GM12878 (cell line): ENCODE data around the gene MARCHF9. TPM values are rescaled to one million over a fixed set of nuclear protein-coding genes. Genes with fewer than 3 reads are reported as not detected.

Experiments
- ESRRA ChIP-seq: IDR thresholded peaks from 2 replicates; pipeline ENCODE4 v1.6.1; 2012; ENCODE audit warnings: mild to moderate bottlenecking, low read length, improper control_type of control experiment
- HDGF ChIP-seq: fragments of 450-650 bp; IDR thresholded peaks from 2 replicates; pipeline ENCODE4 v1.6.1; 2016; ENCODE audit warnings: antibody characterized with exemption
- IKZF1 ChIP-seq: fragments of 450-650 bp; conservative IDR thresholded peaks from 2 replicates; pipeline ENCODE4 v1.6.1; 2017; ENCODE audit warnings: antibody characterized with exemption, mild to moderate bottlenecking
- MEF2A ChIP-seq: IDR thresholded peaks from 2 replicates; pipeline ENCODE4 v1.6.1; 2011; ENCODE audit warnings: low read depth, mild to moderate bottlenecking, low read length, moderate library complexity; ENCODE audit not compliant: insufficient read depth
- PAX5 ChIP-seq: IDR thresholded peaks from 2 replicates; pipeline ENCODE4 v1.6.1; 2011; ENCODE audit warnings: low read depth, low read length, borderline replicate concordance
- RAD21 ChIP-seq: IDR thresholded peaks from 2 replicates; pipeline ENCODE4 v1.6.1; 2011; ENCODE audit warnings: mild to moderate bottlenecking, low read depth, low read length, moderate library complexity; ENCODE audit not compliant: insufficient read depth
- RB1 ChIP-seq: fragments of 450-650 bp; formaldehyde crosslinking; IDR thresholded peaks from 2 replicates; pipeline ENCODE4 v1.6.1; 2017; ENCODE audit warnings: mild to moderate bottlenecking, borderline replicate concordance
- RELA ChIP-seq: fragments of 450-650 bp; IDR thresholded peaks from 2 replicates; pipeline ENCODE4 v1.8.0; 2014; ENCODE audit warnings: borderline replicate concordance; ENCODE audit not compliant: partially characterized antibody
- RELB ChIP-seq: fragments of 450-650 bp; IDR thresholded peaks from 2 replicates; pipeline ENCODE4 v1.6.1; 2017; ENCODE audit warnings: low read depth, mild to moderate bottlenecking, moderate library complexity
- SMC3 ChIP-seq: IDR thresholded peaks from 2 replicates; pipeline ENCODE4 v1.6.1; 2011; ENCODE audit warnings: low read length, improper control_type of control experiment, borderline replicate concordance
- STAT3 ChIP-seq: IDR thresholded peaks from 2 replicates; pipeline ENCODE4 v1.6.1; 2011; ENCODE audit warnings: low read depth, low read length, improper control_type of control experiment
- TAF1 ChIP-seq: IDR thresholded peaks from 2 replicates; pipeline ENCODE4 v1.6.1; 2011; ENCODE audit warnings: mild to moderate bottlenecking, low read depth, low read length, borderline replicate concordance
- ZBTB33 ChIP-seq: fragments of 450-650 bp; IDR thresholded peaks from 2 replicates; pipeline ENCODE4 v1.6.1; 2017; ENCODE audit warnings: mild to moderate bottlenecking
- polyA plus RNA-seq, 11 experiments: library from polyadenylated mRNA; depleted of rRNA in 4 of 11; unstranded in 6 of 11; stranded (reverse) in 5 of 11; fragments of >200 nt; fragmentation: Nextera tagmentation in 4 of 11; fragmentation: Illumina TruSeq in 1 of 11; extraction: Ambion mirVana in 4 of 11; extraction: Trizol in 1 of 11; gene quantifications; 1 replicate in 1 of 11; 2 replicates in 10 of 11; pipeline versions ENCODE4 v1.2.1 to v1.2.3, GENCODE V29; 2011 to 2016; ENCODE audit warnings: inconsistent platforms in 2 of 11, missing spikeins in 2 of 11, low read depth in 1 of 11
- total RNA-seq, 4 experiments: library from RNA; depleted of rRNA in 3 of 4; stranded (reverse); fragments of >200 nt in 3 of 4; fragmentation: Illumina TruSeq in 1 of 4; extraction: Trizol in 1 of 4; gene quantifications; 2 replicates each; pipeline versions ENCODE4 v1.2.1 to v1.2.3, GENCODE V29; 2013 to 2021
- TF ChIP-seq, protein P1 (sequence below): IDR thresholded peaks from 2 replicates; pipeline ENCODE4 v1.6.1; 2011; ENCODE audit warnings: low read depth, mild to moderate bottlenecking, low read length, moderate library complexity, borderline replicate concordance; ENCODE audit errors: extremely low read depth
- TF ChIP-seq, protein P2 (sequence below): fragments of 450-650 bp; IDR thresholded peaks from 2 replicates; pipeline ENCODE4 v1.6.1; 2017; ENCODE audit warnings: borderline replicate concordance
- TF ChIP-seq, protein P3 (sequence below): fragments of 450-650 bp; IDR thresholded peaks from 2 replicates; pipeline ENCODE4 v1.6.1; 2016; ENCODE audit warnings: mild to moderate bottlenecking
- TF ChIP-seq, protein P4 (sequence below): fragments of 450-650 bp; IDR thresholded peaks from 2 replicates; pipeline ENCODE4 v1.6.1; 2017; ENCODE audit warnings: mild to moderate bottlenecking, moderate library complexity

The MARCHF9 gene
- total and polyA plus RNA-seq, 10 of the 15 experiments (the other 5 are each of a cell fraction or from before 2014, with no cell fraction given) = 2.4 to 29.3 (median 13.0) TPM

GRCh38 chr12:57756406-57757341 is 1.8 kb downstream of the MARCHF9 start (continued):
- TF ChIP-seq IKZF1 = 0 out of 2 replicates have a peak, but pooled peaks have one; percentile 24
- TF ChIP-seq SMC3 = peak; percentile 26; the same call in 1 of the 2 replicates
- TF ChIP-seq RAD21 = 0 out of 2 replicates have a peak, but pooled peaks have one; percentile 26
- TF ChIP-seq, protein P1, sequence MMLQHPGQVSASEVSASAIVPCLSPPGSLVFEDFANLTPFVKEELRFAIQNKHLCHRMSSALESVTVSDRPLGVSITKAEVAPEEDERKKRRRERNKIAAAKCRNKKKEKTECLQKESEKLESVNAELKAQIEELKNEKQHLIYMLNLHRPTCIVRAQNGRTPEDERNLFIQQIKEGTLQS = no peak
- no peak for TF ChIP-seq TAF1
- no peak for TF ChIP-seq MEF2A
- no peak for TF ChIP-seq ESRRA
- no peak for TF ChIP-seq PAX5
- TF ChIP-seq ZBTB33 = no peak
- TF ChIP-seq, protein P2, sequence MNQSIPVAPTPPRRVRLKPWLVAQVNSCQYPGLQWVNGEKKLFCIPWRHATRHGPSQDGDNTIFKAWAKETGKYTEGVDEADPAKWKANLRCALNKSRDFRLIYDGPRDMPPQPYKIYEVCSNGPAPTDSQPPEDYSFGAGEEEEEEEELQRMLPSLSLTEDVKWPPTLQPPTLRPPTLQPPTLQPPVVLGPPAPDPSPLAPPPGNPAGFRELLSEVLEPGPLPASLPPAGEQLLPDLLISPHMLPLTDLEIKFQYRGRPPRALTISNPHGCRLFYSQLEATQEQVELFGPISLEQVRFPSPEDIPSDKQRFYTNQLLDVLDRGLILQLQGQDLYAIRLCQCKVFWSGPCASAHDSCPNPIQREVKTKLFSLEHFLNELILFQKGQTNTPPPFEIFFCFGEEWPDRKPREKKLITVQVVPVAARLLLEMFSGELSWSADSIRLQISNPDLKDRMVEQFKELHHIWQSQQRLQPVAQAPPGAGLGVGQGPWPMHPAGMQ = no peak
- TF ChIP-seq STAT3 = no peak
- no peak for TF ChIP-seq RELA
- TF ChIP-seq, protein P3, sequence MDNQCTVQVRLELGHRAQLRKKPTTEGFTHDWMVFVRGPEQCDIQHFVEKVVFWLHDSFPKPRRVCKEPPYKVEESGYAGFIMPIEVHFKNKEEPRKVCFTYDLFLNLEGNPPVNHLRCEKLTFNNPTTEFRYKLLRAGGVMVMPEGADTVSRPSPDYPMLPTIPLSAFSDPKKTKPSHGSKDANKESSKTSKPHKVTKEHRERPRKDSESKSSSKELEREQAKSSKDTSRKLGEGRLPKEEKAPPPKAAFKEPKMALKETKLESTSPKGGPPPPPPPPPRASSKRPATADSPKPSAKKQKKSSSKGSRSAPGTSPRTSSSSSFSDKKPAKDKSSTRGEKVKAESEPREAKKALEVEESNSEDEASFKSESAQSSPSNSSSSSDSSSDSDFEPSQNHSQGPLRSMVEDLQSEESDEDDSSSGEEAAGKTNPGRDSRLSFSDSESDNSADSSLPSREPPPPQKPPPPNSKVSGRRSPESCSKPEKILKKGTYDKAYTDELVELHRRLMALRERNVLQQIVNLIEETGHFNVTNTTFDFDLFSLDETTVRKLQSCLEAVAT = 0 out of 2 replicates have a peak, but pooled peaks have one; percentile 18
- TF ChIP-seq RB1 = 0 out of 2 replicates have a peak, but pooled peaks have one; percentile 28
- no peak for TF ChIP-seq RELB
- TF ChIP-seq, protein P4, sequence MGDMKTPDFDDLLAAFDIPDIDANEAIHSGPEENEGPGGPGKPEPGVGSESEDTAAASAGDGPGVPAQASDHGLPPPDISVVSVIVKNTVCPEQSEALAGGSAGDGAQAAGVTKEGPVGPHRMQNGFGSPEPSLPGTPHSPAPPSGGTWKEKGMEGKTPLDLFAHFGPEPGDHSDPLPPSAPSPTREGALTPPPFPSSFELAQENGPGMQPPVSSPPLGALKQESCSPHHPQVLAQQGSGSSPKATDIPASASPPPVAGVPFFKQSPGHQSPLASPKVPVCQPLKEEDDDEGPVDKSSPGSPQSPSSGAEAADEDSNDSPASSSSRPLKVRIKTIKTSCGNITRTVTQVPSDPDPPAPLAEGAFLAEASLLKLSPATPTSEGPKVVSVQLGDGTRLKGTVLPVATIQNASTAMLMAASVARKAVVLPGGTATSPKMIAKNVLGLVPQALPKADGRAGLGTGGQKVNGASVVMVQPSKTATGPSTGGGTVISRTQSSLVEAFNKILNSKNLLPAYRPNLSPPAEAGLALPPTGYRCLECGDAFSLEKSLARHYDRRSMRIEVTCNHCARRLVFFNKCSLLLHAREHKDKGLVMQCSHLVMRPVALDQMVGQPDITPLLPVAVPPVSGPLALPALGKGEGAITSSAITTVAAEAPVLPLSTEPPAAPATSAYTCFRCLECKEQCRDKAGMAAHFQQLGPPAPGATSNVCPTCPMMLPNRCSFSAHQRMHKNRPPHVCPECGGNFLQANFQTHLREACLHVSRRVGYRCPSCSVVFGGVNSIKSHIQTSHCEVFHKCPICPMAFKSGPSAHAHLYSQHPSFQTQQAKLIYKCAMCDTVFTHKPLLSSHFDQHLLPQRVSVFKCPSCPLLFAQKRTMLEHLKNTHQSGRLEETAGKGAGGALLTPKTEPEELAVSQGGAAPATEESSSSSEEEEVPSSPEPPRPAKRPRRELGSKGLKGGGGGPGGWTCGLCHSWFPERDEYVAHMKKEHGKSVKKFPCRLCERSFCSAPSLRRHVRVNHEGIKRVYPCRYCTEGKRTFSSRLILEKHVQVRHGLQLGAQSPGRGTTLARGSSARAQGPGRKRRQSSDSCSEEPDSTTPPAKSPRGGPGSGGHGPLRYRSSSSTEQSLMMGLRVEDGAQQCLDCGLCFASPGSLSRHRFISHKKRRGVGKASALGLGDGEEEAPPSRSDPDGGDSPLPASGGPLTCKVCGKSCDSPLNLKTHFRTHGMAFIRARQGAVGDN = no peak
- TF ChIP-seq HDGF = 0 out of 2 replicates have a peak, but pooled peaks have one; percentile 24
